ENCODE data around the gene AGGF1.
"Not testable (repeated sequence)": the region's sequence is repeated elsewhere in the genome, so short reads cannot be mapped to it uniquely, and the experiment has no call there.

AGGF1 gene

DNA sequence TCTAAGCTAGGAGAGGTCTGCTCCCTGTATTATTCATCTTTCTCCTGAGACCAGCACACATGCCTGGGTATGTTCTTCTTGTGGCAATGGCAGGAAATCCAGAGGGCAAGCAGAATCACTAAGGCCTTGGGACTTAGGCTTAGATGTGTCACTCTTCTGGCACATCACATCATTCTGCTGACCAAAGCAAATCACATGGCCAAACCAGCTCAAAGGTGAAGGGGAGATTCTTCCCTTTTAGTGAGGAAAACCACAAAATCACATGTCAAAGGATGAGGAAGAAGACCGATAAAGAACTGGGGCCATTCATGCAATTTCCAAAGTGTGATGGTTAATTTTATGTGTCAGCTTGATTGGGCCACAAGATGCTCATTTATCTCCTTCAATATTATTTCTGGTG lies 5.7 kb upstream of the AGGF1 start:
- peak; percentile 86 to 87 for DNase-seq

DNA sequence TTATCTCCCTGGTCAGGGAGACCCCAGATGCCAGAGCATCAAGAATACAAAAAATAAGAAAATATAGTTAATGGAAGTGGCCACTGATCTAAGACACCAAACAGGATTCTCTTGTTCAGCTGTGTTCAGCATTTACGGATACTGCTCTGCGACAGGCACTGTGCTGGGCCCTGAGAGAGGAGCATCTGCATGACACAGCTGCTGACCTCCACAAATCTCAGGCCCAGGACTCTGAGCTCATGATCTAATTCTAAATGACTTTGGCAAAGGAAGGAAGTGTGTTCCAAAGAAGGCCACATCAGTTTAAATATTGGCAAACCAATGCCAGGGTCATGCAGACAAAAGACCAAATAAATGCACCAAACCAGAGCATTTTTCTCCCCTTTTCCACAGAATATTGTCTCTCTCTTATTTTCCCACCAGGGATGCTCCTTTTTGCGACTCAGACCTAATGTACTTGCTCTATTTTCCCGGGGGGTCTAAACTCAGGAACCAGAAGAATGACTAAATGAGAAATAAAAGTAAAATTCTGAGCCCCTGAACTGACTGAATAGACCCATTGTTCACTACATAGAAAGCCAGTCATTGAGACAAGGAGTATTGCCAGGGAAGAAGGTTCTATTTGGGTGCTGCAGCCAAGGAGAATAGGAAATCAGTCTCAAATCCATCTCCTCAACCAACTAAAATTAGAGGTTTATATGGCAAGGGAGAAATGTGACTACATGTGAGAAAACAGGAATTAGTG lies 1.4 kb upstream of the AGGF1 start:
- DNase-seq = no peak

- DNase-seq = no peak
These were observed 773 bp upstream of the AGGF1 start for GRCh38 chr5:77029376-77029885.

DNA sequence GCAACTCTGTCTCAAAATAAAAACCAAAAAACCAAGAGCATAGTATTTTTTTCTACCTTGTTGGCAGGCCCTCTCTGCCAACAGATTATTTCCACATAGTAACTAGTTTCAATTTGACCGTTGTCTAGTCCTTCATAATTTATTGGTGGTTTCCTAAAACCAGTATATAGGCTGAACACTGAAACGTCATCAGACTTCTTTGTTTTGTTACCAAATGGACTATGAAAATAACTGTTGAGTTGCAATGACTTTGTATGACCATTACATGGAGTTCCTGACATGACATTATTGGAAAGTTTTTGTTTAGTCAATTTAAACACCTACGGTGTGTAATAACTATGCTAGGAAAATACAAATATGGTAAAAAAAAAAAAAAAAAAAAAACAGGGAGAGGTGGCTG lies 1.7 kb downstream of the AGGF1 start:
- no peak for DNase-seq

DNA sequence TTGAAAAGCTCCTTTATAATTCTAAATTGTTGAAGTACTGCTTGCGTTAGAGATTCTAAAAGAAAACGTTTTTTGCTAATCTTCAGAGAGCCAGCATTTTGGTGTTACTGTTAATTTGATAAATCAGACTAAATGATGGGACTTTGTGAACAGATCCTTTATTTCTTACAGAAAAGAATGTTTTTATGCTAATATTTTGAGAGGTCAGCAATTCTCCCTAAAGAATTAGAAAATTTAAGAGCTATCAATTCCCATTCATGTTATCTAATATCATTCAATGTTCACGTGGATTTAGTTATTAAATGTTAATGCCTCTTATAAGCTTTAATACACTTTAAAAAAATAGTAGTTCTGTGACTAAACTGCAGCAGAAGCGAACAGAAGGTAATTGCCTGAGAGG lies 2.4 kb downstream of the AGGF1 start:
- no peak for DNase-seq

- no peak for DNase-seq
These were observed 3.1 kb downstream of the AGGF1 start for GRCh38 chr5:77033338-77033737.

DNA sequence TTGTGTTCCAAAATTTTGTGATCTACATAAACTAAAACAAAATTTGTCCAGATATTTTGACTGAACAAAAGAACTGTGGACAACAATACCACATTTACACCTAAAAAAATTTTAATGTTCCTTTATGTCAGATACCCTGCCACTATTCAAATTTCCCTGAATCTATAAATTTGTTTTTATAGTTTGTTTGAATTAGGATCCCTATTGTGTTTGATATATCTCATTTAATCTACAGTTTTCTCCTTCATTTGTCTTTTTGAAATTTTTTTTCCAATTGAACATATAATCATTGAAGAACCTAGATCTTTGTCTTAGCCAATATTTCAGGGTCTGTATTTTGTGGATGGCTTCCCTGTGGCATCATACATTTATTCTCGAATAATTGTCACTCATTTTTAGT lies 5.7 kb downstream of the AGGF1 start:
- no peak for DNase-seq

DNA sequence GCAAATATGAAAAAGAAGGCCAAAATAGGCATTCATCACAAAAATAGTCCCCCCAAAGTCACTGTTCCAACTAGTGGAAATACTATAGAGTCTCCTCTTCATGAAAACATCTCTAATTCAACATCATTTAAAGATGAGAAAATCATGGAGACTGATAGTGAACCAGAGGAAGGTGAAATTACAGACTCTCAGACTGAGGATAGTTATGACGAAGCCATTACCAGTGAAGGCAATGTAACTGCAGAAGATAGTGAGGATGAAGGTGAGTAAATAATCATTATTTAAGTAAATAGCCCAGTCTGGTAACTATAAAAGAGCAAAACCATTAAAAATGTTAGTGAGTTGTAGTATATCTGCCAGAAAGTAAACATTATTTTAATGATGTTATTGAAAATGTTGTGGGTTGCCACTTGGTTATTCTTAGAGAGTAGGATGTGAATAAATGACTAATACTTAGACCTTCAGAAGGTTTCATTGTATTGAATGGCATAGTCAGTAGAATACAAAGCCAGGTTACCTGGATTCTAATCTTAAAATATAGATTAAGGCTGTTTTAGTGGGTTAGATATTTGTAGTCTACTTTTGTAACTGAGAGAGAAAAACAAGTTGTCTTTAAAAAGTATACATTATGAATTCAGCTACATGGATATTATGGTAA lies 16.3 kb downstream of the AGGF1 start:
- no peak for DNase-seq

DNA sequence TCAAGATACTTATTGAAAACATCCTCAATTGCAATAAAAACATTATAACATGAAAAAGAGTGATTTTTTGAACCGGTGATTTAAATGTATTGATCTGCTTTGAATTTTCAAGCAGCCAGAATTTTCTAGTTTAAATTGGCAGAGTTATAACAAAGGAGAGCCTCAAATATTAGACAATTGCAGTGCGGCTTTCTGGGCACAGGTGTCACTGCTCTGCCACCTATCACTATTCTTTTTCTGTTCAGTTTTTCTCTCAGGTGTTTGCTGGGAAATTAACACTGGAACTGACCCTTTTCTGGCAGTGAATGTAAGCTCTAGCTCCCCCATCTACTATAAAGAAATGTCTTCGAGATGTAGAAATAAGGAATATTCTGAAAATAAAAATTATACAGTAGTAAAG lies 33.8 kb downstream of the AGGF1 start:
- no peak for DNase-seq

DNA sequence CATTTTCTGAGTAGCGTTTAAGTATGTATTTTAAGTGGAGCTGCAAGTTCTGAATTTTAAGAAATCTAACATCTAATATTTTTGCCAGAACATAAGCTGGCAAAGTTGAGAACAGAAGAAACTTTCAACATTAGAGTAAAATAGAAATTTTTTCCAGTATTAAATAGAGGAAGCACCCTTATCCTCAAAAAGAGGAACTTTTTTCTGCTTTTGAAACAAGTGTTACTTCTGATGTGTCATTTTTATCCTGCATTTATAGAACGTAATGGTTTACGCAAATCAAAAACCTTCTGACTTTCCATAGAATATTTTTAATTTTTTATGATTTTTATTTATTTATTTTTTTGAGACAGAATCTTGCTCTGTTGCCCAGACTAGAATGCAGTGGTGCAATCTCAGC lies 35.1 kb downstream of the AGGF1 start:
- DNase-seq = peak; percentile 40 to 86

DNA sequence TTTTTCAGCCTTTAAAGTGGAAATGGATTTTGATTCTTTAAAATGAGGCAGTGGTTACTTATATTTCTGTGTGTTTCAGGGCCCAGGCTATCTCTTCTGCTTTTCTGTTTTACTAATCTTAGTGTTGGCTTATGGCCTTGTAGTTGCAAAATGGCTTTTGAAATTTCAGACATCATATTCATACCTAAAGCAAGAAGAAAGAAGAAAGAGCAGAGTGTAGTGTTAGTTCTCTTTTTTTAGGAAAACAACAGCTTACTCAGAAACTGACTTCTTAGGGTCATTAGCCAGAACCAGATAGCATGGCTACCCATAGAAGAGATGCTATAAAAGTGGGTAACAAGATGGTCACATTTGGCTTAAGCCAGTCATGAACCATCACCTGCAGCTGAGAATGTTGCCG lies 36.0 kb downstream of the AGGF1 start:
- peak; percentile 55 to 86 for DNase-seq

- peak; percentile 13 to 71 for DNase-seq
These were observed 36.7 kb downstream of the AGGF1 start for GRCh38 chr5:77066823-77067442.

DNA sequence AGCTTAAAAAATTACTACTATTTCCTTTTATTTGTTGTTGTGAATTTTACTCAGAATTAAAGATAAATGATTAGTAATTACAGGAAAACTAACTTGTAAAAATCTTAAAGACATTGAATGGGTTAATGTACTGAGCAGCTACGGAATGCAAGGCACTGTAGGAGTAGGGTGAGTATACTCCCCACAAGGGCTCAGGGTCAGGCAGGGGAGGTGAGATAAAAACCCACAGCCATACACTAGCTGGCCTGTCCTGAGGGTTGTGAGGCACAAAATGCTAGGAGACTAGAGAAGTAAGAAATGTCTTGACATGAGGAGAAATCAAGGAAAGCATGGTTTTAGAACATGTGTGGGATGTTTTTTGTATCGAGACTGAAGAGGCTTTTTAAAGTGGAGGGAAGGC lies 43.5 kb downstream of the AGGF1 start:
- DNase-seq = no peak

DNA sequence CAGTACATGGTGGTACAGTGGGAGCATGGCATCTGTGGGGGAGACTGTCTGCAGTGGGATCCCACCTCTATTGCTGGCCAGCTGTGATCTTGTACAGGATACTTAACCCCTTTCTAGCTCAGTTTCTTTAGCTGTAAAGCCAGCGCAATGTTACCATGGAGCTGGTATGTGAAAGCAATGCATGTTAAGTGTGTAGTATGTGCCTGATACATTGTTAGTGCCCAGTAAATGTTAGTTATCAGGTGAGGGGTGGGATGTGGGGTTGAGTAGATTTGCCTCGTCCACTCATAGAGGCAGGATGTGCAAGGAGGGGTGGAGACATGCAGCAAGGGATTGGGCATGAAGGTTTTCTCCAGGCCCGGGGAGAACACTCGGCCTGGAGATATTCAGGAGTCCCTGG lies 44.5 kb downstream of the AGGF1 start:
- no peak for DNase-seq

DNA sequence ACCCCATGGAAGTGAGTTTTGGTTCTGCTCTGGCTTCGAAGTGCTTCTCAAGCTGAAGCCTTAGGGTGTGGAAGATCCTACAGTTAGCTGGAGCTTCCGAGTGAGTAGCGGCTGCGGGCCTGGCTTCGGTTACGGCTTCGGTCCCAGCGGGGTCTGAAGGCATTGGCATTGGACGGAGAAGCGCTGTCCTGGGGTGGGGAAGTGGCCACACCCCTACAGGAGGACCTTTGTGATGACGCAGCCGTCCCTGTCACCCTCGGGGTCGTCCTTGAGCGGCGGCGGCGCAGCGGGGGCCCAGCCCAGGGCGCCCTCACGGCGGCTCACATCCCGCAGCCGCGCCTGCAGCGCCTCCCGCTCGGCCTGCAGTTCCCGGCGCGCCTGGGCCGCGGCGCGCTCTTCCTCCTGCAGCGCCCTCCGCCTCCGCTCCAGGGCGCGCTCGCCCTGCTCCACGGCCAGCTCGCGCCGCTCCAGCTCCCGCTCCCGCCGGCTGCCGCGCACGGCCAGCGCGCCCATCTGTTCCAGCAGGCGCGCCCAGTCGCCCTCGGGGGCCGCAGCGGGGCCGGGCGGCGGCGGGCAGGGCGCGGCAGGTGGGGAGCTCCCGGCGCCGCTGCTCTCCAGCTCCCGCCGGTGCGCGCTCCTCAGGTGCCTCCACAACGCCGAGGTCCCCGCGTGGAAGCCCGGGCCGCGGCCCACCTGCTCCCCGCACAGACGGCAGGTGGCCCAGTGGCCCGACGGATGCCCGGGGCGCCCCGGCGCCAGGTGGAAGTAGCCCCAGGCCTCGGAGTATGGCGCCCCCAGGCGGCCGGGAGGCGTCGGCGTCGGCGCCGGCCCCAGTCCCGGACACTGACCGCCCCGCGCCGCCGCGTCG lies 47.0 kb downstream of the AGGF1 start:
- peak; percentile 64 to 80 for DNase-seq

DNA sequence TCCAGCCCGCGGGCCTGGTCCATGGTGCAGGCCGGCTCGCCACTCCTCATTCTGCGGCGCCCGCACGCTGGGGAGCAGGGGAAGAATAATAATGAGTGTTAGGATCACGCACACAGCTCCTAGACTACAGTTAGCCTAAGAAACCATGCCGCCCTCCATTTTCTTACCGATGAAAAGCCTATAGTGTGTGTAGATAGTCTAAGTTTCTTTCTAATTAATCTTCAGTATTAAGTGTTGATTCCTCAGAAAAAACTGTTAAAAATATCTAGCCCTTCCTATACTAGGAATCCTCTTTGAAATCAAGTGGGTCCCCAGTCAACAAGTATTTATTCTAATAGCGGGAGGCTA lies 47.6 kb downstream of the AGGF1 start:
- DNase-seq = no peak

GRCh38 chr5:77080479-77080878 lies 50.3 kb downstream of the AGGF1 start:
- not testable (repeated sequence) for DNase-seq

GRCh38 chr5:77080905-77081304 lies 50.7 kb downstream of the AGGF1 start:
- no peak for DNase-seq

DNA sequence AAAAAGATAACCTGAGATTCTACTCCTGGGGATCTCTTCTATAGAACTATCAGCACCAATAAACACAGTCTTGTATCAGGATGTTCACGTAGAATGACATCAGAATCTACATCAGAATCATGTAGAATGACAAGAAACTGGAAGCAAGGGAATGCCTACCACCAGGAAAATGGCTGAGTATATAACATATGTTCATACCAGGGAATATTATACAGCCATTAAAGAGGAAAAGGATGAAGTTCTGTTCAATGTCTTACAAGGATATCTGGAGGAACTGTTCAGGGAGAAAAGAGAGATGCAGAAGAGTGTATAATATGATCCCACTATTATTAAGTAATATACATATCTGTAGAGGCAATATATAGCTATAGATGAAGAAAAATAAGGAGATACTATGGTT lies 52.1 kb downstream of the AGGF1 start:
- DNase-seq = no peak

- peak in 1 of 2 donors; percentile 42 for DNase-seq
These were observed 52.9 kb downstream of the AGGF1 start for GRCh38 chr5:77083088-77083487.

DNA sequence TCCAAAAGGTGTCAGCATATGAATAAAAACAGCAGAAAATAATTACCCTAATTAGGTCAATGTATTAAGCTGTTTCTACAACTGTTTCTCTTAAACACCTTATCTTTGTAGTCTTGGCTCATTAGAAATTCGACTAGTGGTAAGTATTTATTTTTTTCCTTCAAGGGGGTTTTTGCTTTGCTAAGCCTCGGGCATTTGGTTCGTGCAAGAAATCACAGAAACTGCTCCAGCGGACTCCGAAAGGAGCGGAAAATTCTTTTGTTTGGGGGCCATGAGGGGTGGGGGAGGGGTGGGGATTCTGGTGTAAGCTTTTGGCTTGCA lies 56.1 kb downstream of the AGGF1 start:
- DNase-seq = no peak

DNA sequence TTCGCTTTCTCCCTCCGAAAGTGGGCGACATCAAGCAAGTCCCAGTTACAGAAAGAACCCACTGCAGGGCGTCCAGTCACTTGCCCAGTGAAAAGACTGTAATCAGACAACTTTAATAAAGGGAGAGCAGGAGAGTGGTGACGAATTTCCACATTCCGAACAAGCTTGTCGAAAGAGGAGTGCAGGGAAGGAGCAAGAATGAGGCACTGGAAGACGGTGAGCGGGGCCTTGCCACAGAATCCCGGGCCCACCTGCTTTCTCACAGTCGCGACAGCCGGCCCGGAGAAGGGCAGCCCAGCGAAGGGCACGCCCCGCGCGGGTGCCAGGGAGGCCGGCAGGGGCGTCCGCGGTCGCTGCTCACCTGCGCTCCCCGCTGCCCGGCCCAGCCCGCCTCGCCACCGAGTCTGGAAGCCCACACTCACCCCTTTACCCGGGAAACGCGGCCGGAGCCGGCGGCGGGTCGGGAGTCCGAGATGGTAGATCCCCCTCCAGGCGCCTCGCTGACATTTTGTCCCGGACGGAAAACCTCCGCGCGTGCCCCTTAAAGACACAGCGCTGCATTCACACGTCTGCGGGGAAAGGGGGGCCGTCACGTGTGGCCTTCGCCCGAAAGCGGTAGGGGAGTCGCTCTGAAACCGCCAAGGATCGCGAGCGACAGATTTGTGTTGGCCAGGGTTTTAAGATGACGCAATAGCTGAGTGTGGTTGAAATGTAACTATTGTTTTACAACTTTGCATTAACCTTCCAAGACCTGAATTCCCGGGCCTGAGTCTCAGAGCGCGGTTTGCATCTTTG lies 56.7 kb downstream of the AGGF1 start, which contains the start of gene ZBED3:
ZBED3 (minus strand) TSS at position 597 of the 795 bp plus-strand sequence. CDS start 9,407 bp downstream, outside the sequence.
- DNase-seq = peak; percentile 66 to 67
